Renal cortical epithelial cell (primary cell): Measurements from ENCODE around the gene TCP11. TPM values are rescaled to one million over a fixed set of nuclear protein-coding genes. Genes with fewer than 3 reads are reported as not detected.

Source experiments
- DNase-seq: peaks from one replicate; pipeline ENCODE4 v3.0.0-alpha.2; 2011; ENCODE audit warnings: low read depth
- total RNA-seq: library from RNA; depleted of rRNA; stranded (reverse); fragments of >200 nt; gene quantifications from 2 replicates; pipeline ENCODE4 v1.2.3, GENCODE V29; 2014

TCP11 gene
- total RNA-seq, 1 donor from 2014 or later = 0.60 TPM

DNA sequence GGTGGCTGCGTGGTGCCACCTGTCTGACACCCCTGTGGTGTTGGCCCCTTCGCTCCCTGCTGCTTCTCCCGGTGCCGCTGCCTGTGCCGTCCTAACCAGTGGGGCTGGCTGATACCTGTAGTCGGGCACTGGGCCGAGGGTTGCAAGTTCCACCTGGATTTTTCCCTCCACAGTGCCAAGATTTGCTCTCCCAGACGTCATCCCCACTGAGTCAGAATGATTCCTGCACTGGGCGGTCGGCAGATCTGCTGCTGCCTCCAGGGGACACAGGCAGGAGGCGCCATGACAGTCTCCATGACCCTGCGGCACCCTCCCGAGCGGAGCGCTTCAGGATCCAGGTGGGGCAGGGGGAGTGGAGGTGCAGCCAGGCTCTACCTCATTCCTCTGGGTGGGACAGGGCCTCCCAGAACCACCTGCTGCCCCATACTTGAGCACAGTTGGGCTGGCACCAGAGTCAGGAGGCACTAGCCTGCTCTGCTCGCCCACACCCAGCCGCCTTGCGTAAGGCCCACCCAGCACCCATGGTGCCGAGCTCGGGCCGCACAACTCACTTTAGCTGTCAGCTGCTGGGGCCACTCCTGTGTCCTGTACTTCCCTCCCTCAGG is 60.2 kb downstream of the TCP11 start:
- DNase-seq = no peak

DNA sequence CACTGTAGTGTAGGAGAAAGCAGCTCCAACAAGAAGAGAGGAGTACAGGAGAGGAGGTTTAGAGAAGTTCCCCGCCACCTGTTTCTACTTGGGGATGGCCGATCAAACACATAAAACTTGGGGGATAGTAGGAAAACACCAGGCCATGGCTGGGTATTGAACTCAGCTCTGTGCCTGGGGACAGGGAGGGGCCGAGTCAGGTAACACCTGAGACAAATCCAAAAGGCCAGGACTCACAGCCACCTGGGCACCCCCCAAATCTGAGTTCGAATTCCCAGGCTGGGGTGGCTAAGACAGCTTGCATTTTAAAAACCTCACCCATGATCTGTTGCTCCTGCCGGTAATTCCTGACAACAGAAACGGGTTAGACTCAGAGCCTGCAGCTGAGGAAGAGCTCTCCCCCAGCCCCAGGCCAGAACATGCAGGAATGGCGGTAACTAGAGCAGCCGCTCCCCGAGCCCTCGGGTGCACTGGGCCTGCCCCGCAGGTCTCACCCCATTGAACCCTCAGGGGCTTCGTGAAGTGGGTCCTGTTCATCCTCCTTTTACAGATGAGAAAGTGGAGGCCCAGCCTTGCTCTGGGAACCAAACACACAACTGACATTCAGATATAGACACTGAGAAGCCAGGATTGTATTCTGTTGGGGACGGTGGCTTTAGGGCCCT is 61.0 kb downstream of the TCP11 start:
- no peak for DNase-seq

DNA sequence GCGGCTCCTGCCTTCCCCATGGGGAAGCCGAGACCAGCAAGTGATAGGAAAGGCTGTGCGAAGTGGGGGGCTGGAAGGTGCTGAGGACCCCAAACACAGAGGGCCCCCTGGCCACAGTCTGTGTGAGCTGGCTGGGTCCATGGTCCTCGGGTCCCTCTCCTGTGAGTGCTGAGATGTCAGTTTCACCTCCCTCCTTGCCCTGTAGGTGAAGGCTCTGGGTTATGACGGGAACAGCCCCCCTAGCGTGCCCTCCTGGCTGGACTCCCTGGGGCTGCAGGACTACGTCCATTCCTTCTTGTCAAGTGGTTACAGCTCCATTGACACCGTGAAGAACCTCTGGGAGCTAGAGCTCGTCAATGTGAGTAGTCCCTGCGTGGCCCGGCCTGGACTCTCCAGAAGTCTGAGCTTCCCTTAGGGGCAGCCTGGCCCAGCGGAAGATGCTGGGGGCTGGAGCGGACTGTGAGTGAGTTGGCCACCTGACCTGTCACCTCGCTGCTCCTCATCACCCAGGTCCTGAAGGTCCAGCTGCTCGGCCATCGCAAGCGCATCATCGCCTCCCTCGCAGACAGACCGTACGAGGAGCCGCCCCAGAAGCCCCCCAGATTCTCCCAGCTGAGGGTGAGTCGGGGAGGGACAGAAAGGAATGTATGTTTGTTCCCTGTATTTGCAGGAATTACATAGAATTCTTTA is 61.7 kb downstream of the TCP11 start:
- DNase-seq = no peak

DNA sequence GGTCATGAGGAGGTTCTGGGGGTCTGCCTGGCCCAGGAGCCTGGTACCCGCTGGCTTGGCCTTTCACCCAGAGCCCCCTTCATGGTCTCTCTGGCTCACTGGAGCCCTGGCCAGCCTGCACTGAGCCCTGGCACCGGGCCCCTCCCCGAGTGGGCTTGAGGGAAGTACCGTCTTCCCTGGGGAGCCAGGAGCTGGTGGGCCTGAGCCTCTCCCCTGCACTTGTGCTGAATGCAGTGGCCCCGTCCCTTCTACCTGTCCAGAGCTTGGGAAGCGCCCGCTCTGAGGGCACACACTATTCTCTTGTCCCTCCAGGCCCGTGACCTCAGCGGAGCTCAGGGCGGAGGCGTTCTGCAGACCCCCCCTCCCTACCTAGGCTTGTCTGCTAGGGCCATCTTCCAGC is 62.2 kb downstream of the TCP11 start:
- no peak for DNase-seq

DNA sequence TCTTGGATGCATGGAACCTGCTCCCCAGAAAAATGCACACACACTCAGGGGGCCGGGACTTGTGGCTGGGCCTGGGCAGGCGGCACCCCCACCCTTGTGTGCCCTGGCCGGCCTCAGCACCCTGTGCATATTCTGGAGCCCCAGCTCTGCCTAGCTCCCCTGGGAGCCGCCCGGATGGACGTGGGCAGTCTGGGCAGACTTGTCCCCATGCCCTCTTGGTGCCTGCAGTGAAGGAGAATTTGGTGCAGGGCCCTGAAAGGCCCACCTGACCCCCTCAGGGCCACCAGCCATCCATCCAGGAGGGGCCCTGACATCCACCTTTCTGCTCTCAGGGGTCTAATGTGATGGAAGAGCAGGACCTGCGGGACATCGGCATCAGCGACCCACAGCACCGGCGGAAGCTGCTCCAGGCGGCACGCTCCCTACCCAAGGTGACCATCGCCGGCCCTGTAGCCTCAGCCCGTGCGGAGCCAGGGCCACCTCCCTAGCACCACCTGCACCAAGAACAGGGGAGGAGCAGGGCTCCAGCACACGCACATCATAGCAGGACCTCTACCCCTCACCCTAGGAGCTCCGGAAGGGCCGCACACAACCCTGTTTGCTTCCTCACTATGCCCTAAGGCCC is 62.8 kb downstream of the TCP11 start:
- DNase-seq = no peak

DNA sequence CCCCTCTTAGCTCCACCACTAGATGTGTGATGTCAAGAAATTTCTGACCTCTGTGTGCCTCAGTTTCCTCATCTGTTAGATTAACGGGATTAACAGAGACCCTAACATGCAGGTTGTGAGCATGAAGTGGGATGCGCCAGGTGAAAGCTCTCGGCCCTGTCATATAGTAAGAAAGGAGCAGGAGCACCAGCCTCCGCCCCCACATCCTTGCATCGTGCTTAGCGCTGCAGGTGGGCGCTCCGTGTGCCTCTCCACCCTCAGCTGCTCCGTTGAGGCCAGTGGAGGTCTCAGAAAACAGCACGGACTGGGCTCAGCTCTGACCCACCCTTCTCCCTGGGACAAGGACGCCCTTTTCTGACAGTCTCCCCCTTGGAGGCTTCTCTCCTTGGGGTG is 63.4 kb downstream of the TCP11 start:
- DNase-seq = no peak

DNA sequence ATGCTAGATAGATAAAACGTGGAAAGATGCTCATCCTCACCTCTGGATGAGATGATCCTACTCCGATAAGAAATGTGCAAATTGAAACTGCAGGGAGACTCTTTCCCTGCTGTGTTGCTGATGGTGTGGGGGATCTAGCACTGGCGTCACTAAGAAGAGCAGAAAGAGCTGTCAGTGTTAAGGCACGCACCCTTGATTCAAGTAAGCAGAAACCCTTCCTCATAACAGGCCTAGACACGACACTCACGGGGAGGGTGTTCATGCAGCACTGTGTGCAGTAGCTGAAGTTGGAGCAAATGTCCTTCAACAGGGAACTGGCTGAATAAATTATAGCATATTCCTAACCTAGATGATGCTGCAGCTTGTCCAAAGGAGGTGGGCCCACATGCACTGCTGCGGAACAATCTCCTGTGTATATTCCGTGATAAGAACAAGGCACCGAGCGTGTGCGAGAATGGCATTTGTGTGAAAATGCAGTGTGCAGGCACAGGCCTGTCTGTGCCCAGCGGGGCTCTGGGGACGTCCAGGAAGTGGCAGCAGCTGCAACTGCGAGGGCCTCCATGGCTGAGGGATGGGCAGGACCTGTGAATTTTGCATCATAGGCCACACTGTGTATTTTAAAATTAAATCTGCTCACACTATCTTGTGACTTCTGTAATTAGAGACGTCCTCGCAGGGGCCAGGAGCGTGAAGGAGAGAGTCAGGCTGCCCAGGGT is 64.0 kb downstream of the TCP11 start:
- no peak for DNase-seq

DNA sequence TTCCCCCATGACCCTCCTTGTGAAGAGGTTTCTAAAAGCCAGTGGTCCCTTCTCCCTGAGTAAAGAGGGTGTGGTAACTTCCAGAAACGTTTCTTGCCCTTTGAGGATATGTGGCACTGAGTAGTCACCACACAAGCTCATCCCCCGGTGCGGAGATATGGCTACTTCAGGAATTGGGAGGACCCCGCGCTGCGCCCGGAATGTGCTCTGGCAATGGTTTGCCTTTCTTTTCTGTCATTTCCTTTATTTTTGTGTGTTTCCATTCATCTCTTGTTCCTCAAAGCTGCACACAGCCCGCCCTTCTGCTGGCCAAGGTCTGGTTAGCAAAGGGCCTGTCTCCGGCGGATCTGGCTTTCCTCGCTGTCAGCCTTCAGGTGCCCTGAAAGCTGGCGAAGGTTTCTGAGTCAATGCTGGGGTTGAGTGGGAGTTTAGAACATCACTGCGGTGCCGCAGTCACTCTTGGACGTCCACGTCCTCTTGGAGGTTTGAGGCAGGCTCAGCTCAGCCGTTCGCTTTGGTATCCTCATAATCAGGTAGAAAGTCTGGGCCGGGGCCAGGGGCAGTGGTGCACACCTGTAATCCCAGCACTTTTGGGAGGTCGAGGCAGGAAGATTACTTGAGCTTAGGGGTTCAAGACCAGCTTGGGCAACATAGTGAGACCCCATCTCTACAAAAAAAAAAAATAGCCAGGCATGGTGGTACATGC is 67.2 kb downstream of the TCP11 start:
- DNase-seq = no peak

DNA sequence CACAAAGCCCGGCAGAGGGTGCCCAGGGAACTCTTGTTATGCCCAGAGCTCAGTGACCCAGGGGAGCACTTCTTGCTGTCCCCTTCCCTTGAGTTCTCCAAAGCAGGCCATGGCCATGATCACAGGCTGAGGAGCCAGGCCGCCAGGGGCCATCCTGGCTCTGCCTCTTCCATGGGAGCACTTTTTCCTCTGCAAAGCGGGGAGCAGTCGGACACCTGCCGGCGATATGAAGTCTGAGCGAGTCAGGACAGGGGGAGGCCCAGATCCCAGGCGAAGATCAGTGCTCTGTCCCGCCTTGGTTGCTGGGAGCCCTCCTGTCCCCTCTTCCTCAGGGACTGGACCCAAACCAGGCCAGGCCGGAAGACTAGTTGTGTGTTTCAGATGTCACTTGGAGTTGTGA is 67.9 kb downstream of the TCP11 start:
- no peak for DNase-seq

DNA sequence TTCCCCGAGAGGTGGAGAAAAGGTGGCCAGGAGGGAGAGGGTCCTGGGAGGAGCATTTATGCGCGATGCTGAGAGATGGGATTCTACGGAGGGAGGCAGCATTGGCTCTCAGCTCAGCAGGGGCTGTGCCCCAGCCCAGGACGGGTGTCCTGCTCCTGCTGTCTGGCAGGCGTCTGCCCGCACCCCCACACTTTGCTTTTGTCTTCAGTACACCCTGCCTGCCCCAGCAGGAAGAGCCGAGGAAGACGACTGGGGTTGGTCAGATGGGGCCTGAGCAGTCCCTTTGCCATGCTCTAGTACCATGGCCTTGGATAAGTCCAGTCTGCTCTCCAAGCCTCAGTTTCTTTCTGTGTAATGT is 68.5 kb downstream of the TCP11 start:
- no peak for DNase-seq

DNA sequence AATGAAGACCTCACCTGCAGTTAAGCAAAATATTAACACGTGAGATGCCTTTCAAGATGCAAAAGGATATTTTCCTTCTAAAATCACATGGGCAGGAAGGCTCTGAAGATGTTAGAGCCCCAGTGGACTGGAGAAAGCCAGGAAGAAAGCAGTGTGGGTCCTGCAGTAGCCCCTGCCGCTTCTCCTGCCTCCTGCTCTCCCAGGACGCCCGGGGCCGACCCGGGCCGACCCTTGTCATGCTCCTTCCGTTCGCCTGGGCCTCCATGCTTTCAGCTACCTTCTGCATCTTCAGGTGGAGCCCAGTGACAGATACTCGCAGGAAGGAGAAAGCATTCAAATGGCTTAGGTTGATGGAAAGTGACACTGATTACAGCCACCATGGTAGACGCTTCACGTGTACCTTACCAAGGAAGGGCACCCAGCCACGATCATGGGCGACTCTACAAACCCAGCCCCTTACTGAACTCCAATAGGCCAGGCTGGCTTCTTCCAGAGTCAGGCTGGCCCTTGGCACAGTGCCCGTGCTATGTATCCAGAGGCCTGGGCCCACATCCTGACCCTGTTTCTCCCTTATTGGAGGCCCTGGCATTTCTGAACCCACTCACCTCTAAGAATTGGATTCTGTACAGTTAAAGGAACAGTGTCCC is 69.0 kb downstream of the TCP11 start:
- no peak for DNase-seq

DNA sequence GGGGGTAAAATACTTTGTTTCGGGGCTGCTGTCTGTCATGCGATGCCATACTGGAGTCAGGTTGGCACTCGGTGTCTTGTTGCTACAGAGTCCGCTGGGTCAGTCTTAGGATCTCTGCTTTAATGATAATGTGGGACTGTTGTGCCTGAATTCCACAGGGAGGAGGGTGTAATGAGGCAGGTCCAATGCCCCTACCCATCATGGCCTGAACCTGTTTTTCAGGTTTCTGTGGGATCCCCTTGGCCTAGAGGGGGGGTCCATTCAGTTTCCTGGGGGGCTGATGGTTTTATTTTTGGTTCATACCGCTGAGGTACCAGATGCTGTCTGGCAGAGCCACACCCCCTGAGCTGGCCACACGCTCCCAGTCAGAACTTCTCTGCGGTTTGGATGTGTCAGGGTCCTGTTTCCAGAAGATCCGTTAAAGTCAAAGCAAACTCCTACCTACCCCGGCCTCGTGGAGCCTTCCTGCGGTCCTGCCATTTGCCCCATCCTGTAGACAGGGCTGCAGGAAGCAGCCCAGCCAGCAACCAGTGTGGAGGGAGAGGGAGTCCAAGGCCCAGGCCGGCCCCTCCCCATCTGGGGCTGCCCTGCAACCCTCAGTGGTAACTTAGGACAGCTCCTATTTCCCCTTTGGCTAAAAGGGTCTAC is 69.7 kb downstream of the TCP11 start:
- no peak for DNase-seq

DNA sequence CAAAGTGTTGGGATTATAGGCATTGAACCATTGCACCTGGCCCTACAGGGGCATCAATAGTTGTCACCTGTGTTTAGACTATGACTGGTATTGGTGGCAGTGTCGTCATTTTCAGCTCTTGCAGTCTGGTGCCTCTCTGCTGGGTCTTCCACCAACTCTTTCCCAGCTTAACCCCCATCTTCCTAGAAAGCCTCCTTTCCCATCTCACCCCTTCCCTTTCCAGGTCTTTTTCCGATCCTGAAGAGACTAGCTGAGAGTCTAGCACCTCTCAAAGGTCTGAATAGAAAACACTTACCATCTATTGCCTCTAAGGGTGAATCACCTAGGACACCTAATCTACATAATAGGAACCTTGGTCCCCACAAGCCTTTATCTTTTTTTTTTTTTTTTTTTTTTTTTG is 71.0 kb downstream of the TCP11 start:
- no peak for DNase-seq

DNA sequence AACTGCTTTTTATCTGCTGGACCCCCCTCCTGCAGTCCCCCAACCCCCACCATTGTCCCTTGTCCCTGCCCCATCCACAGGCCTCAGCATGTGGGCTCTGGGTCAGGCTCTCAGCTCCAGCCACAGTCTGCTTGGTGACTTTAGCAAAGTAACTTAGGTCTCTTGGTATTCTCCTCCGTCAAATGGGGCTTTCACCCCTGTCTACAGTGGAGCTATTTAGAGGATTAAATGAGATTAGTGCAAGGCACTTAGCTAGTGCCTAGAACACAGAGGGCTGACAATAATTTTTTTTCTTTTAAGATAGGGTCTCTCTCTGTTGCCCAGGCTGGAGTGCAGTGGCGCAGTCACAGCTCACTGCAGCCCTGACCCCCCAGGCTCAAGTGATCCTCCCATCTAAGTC is 71.9 kb downstream of the TCP11 start:
- no peak for DNase-seq

DNA sequence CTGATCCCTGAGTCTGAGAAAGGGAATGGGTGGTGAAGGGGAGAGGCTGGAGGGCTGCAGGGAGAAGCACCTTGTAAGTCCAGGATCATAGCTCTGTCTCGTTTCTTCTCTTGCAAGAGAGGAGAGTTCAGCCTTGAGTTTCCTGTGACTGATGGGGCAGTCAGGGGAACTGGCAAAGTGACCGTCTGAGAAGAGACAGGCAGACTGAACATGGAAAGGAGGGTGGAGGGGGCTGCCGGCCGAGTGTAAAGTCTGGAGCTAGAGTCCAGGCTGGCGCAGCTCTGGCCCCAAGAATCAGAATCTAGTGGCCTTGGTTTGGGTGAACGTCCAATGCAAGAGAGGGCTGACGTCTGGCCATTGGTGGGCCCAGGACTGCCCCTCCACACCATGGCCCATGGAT is 72.5 kb downstream of the TCP11 start:
- no peak for DNase-seq

DNA sequence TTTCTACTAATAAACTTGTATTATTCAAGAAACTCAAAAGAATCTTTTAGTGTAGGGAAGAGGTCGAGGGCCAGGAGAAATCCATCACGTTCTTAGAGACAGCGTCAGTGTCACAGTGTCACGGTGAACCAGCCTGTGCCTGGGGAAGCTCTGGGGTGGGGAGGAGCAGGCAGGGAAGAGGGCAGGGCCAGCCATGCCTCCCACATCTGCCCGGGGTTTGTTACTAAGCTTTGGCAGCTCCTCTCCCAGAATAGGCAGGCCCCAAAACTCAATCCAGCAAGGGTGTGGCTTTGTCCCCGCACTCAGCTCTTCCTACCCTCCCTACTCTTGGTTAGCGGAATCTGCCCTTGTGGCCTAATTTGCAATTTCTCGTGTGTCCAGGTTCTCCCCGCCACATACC is 72.9 kb downstream of the TCP11 start:
- no peak for DNase-seq
